IgD-negative memory B cell (primary cell): ENCODE results near the gene CFAP77. TPM values are rescaled to one million over a fixed set of nuclear protein-coding genes. Genes with fewer than 3 reads are reported as not detected.

Experiments used
- H3K27ac Mint-ChIP-seq, 3 donors: one replicate each; pipeline ENCODE4 v1.8.0; 2020 to 2022; ENCODE audit warnings: mild to moderate bottlenecking in 3 of 3, mixed read lengths in 3 of 3, moderate library complexity in 1 of 3
- H3K27me3 Mint-ChIP-seq: one replicate; pipeline ENCODE4 v1.8.0; 2021; ENCODE audit warnings: mixed read lengths
- H3K36me3 Mint-ChIP-seq: one replicate; pipeline ENCODE4 v1.8.0; 2020; ENCODE audit warnings: mild to moderate bottlenecking, mixed read lengths
- H3K4me1 Mint-ChIP-seq, 3 donors: one replicate each; pipeline ENCODE4 v1.8.0; 2020 to 2022; ENCODE audit warnings: mixed read lengths in 3 of 3, mild to moderate bottlenecking in 1 of 3
- H3K4me3 Mint-ChIP-seq, 4 donors: one replicate each; pipeline ENCODE4 v1.8.0; 2020 to 2022; ENCODE audit warnings: mild to moderate bottlenecking in 4 of 4, mixed read lengths in 4 of 4, moderate library complexity in 3 of 4
- H3K9me3 Mint-ChIP-seq, 3 donors: one replicate each; pipeline ENCODE4 v1.8.0; 2020 to 2021; ENCODE audit warnings: mixed read lengths in 3 of 3, mild to moderate bottlenecking in 1 of 3
- polyA plus RNA-seq: library from polyadenylated mRNA; unstranded; fragments of 300-500 nt; fragmentation: Illumina TruSeq; gene quantifications from one replicate; pipeline ENCODE4 v1.2.3, GENCODE V29; 2021

CFAP77 gene
- polyA plus RNA-seq, 1 donor from 2014 or later = not detected

DNA sequence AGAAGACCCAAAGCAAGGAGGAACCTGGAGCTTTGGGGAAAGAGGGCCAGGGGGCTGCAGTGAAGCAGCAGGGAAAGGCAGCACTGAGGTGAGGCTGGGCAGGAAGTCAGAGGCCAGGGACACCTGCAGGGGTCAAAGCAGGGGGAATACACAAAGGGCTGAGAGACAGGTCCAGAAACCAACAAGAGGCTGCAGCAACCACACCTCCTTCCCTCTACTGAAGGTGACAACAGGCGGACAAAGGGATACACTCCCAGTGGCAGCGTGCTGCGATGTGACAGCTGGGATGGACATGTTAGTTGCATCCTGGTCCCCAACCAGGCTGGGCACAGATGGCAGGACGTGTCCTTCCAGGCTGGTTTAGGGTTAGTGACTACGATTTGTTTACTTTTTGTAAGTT lies 12.6 kb downstream of the CFAP77 start:
- Mint-ChIP-seq H3K4me3 (no peak overlapping the region), H3K4me1 (no peaks in the 10 kb centered on the region), H3K27me3 (peaks cover 41% of the 10 kb centered on the region), H3K9me3 (peaks cover 0 to 3% (median 0%) of the 10 kb centered on the region in 3 donors), H3K27ac (no peak overlapping the region), H3K36me3 (peaks cover 1% of the 10 kb centered on the region)

DNA sequence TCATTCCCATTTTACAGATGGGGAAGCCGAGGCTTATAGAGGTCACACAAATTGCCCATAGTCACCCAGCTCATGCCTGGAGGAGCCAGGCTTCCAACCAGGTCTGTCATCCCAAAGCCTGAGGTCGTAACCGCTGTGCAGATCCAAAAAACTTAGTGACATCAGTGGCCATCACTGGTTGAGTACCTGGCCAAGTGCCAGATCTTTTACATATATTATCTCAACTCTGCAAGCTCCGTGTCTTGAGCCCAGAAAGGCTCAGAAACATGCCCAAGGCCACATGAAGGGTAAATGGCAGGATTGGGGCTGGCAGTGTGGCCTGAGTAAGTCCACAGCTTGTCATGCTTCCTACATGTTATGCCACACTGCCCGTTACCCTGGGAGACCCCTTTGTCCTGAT lies 13.5 kb downstream of the CFAP77 start:
- H3K4me3 Mint-ChIP-seq = no peak overlapping the region
- no peak overlapping the region for H3K27ac Mint-ChIP-seq
- H3K27me3 Mint-ChIP-seq = peaks cover 37% of the 10 kb centered on the region
- no peaks in the 10 kb centered on the region for H3K4me1 Mint-ChIP-seq
- peaks cover 1% of the 10 kb centered on the region for H3K36me3 Mint-ChIP-seq
- peaks cover 0 to 3% (median 0%) of the 10 kb centered on the region in 3 donors for H3K9me3 Mint-ChIP-seq

DNA sequence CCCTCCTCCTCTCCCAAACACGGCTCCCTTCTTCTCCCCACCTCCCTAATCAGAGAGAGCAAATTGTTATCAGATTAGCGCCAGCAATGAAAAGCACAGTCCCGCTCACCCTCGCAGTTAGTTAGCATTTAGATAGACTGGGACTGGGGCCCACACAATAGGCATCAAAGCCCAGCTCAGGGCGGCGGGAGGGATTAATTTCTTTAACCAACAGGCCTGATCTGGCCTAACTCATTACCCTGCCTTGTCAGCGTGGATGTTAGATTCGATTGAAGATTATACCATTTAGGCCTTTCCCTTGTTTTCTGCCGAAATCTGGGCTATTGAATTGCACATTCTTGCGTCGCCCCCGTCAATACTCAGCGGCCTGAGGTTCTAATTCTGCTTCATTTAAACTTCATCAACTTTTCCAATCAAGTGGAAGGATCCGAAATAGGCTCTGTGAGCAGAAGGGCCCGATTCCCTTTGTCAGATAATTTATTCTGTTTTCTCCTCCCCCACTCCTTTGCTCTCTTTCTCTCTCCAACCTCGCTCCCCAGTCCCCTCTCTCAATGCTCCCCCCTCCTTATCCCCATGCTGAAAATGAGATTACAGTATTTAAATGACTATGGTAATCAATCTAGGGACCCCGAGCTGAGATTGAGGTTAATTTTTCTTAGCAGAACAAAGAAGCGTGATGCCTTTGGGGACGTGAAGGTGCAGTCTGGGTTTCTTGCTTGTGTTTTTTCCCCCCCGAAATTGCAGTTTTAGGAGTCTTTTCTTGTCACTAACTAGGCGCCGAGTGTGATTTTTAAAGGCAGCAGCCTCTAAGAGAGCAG lies 15.1 kb downstream of the CFAP77 start:
- no peak overlapping the region for H3K4me3 Mint-ChIP-seq
- H3K27ac Mint-ChIP-seq = no peak overlapping the region
- no peaks in the 10 kb centered on the region for H3K4me1 Mint-ChIP-seq

DNA sequence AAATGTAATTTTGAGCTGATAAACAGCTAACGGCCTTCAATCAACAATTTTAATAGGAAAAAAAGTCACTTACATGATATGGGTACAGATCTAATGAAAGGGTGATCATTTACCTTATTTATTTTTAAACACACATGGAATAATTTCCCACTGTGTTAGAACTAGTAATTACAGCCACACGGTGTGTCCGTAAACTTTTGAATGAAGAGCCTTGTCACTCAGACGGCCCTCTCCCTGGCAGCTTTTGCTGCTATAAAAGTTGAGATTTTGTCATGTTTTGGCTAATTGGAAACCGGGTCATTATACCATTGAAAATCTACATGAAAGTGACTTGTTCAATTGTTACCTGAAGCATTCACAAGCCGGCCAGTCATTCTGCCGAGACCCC lies 15.7 kb downstream of the CFAP77 start:
- Mint-ChIP-seq H3K27ac (no peak overlapping the region), H3K4me1 (no peaks in the 10 kb centered on the region)

More for the DNA sequence above, 15.1 kb downstream of the CFAP77 start:
- no peaks in the 10 kb centered on the region for H3K36me3 Mint-ChIP-seq
- peaks cover 0 to under 1% (median 0%) of the 10 kb centered on the region in 3 donors for H3K9me3 Mint-ChIP-seq
- peaks cover 36% of the 10 kb centered on the region for H3K27me3 Mint-ChIP-seq

DNA sequence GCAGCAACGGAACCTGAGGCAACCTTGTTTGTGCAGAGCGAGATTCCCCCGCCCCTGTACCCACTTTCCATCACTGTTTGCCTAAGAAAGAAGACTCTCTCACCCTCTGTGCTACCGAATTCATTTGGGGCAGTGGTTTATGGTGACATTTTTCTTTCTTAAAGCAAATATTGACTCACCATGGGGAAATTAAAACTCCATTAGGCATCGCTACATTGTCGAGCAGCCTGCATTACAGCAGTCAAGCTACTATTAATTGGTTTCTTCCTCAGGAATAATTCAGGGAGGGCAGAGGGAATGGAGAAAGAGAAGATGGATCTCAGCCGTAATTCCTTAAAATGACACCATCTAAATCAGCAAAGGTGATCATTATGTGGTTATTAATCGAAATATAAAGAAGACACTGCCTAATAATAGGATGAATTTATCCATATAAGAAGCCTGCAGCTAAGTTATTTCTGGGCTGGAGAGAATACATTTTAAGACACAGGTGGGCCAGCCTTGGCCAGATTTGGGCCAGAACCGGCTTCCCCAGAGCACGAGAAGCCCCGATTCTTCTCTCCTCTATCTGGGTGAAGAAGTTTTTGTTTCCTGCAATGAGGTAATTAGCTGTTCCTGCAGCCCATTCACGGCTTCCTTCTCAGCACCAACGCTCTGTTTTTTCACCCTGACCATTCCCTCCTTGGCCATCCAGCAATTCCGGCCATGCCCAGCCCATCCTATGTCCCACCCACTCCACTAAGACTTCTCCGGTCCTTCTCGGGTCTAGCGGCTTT lies 16.8 kb downstream of the CFAP77 start:
- peaks cover 36% of the 10 kb centered on the region for H3K27me3 Mint-ChIP-seq
- H3K36me3 Mint-ChIP-seq = no peaks in the 10 kb centered on the region
- H3K9me3 Mint-ChIP-seq = no peaks in the 10 kb centered on the region
- no peaks in the 10 kb centered on the region for H3K4me1 Mint-ChIP-seq
- no peak overlapping the region for H3K4me3 Mint-ChIP-seq
- H3K27ac Mint-ChIP-seq = no peak overlapping the region

More for the DNA sequence above, 15.7 kb downstream of the CFAP77 start:
- no peak overlapping the region for H3K4me3 Mint-ChIP-seq
- H3K36me3 Mint-ChIP-seq = no peaks in the 10 kb centered on the region
- H3K27me3 Mint-ChIP-seq = peaks cover 36% of the 10 kb centered on the region
- H3K9me3 Mint-ChIP-seq = no peaks in the 10 kb centered on the region

DNA sequence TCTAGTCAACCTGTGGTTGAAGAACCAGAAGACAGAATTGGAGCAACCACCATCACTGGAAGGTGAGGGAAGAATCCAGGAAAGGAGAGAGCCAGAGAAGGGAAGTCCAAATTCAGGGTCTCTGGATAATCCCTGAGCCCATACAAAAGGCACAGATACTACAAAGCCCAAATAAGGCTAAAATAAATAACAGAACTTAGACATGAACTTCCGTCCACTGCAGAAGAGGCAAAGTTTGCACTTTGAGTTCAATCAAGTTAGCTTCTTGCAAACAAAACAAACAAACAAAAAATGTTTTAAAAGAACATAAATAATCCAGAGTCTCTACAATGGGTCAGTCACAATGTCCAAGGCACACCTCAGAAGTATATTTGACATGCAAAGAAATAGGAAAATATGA lies 21.0 kb downstream of the CFAP77 start:
- Mint-ChIP-seq H3K4me1 (no peaks in the 10 kb centered on the region), H3K27me3 (peaks cover 17% of the 10 kb centered on the region), H3K4me3 (no peak overlapping the region), H3K9me3 (no peaks in the 10 kb centered on the region), H3K27ac (no peak overlapping the region), H3K36me3 (no peaks in the 10 kb centered on the region)

DNA sequence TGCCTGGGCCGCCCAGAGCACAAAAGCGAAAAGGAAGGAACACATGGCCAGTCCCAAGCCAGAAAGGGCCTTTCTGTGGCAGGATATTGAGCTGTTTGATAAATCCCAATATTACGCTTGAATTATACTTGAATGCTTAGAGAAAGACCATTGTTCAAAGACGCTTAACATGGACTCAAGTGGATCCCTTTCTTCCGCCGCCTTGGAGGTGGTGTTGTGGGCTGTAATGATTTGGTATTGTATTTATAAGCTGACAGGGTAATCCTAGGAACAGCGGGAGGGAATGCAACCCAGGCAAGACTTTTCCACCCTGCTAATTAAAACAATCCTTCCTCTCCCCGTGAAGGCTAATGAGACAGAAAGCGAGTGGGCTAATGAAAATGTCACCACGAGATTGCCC lies 24.9 kb downstream of the CFAP77 start:
- peaks cover 0 to 1% (median 0%) of the 10 kb centered on the region in 3 donors for H3K9me3 Mint-ChIP-seq
- H3K27me3 Mint-ChIP-seq = peaks cover 8% of the 10 kb centered on the region
- H3K4me1 Mint-ChIP-seq = peaks cover 0 to 3% (median 0%) of the 10 kb centered on the region in 3 donors
- H3K4me3 Mint-ChIP-seq = no peak overlapping the region
- H3K36me3 Mint-ChIP-seq = no peaks in the 10 kb centered on the region
- no peak overlapping the region for H3K27ac Mint-ChIP-seq

DNA sequence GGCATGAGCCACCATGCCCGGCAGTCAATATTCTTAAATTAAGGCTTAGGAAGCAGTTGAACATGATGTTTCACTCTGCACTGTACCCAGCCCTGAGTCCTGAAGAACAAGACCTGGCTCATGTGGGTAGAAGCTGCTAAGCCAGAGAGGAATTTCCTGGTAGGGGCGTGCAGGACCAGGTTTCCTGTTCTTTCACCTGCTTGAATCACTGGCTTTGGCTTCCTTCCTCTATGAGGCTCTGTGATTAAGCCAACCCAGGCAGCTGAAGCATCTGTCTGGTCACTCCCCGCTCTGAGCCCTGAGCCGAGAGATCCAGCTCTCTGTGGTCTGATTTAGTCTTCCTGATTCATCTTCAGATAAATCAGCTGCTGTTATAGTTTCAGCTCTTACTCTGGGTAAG lies 29.1 kb downstream of the CFAP77 start:
- H3K9me3 Mint-ChIP-seq = peaks cover 0 to 6% (median 0%) of the 10 kb centered on the region in 3 donors
- H3K27me3 Mint-ChIP-seq = peaks cover 26% of the 10 kb centered on the region
- no peak overlapping the region for H3K4me3 Mint-ChIP-seq
- no peak overlapping the region for H3K27ac Mint-ChIP-seq
- H3K4me1 Mint-ChIP-seq = peaks cover 0 to 3% (median 0%) of the 10 kb centered on the region in 3 donors
- no peaks in the 10 kb centered on the region for H3K36me3 Mint-ChIP-seq

DNA sequence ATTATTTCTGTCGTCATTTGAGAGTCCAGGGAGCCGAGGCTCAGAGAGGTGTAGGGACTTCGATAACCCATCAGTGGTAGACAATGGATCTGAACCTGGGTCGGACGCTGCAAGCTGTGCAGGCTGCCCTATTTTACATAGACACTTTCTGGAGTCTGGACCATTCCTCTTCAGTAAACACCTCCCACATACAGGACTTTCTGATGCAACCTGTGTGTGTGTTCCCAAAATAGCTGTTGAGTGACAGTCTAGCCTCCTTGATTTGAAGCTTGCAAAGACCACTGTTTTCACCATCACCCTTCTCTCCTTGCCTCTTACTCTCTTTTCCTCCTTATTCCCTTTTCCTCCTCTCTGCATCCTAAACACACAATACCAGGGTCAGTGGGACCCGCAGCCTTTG lies 30.7 kb downstream of the CFAP77 start:
- peaks cover 0 to 6% (median 0%) of the 10 kb centered on the region in 3 donors for H3K9me3 Mint-ChIP-seq
- H3K27ac Mint-ChIP-seq = no peak overlapping the region
- no peak overlapping the region for H3K4me3 Mint-ChIP-seq
- no peaks in the 10 kb centered on the region for H3K36me3 Mint-ChIP-seq
- peaks cover 0 to 3% (median 0%) of the 10 kb centered on the region in 3 donors for H3K4me1 Mint-ChIP-seq
- peaks cover 23% of the 10 kb centered on the region for H3K27me3 Mint-ChIP-seq

DNA sequence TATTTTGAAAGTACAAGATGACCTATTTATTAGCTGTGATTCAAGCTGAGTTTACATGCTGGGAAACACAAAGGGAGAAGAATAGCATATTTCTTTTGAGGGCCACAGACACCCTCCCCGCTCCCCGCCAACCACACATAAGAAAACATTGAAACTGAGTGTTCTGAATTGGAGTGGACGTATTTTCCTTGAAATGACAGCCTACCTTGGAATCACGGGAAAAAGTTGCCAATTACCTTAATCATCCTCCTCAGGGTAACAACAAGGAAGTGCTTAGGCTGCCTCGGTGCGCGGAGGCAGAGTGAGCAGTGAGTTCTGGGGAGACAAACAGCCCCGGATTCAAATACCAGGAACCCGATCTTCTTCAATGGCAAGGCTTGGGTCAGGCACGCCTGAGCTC lies 31.4 kb downstream of the CFAP77 start:
- H3K27ac Mint-ChIP-seq = no peak overlapping the region
- peaks cover 25% of the 10 kb centered on the region for H3K27me3 Mint-ChIP-seq
- H3K4me1 Mint-ChIP-seq = peaks cover 0 to 3% (median 0%) of the 10 kb centered on the region in 3 donors
- peaks cover 0 to 6% (median 0%) of the 10 kb centered on the region in 3 donors for H3K9me3 Mint-ChIP-seq
- no peaks in the 10 kb centered on the region for H3K36me3 Mint-ChIP-seq
- H3K4me3 Mint-ChIP-seq = no peak overlapping the region

DNA sequence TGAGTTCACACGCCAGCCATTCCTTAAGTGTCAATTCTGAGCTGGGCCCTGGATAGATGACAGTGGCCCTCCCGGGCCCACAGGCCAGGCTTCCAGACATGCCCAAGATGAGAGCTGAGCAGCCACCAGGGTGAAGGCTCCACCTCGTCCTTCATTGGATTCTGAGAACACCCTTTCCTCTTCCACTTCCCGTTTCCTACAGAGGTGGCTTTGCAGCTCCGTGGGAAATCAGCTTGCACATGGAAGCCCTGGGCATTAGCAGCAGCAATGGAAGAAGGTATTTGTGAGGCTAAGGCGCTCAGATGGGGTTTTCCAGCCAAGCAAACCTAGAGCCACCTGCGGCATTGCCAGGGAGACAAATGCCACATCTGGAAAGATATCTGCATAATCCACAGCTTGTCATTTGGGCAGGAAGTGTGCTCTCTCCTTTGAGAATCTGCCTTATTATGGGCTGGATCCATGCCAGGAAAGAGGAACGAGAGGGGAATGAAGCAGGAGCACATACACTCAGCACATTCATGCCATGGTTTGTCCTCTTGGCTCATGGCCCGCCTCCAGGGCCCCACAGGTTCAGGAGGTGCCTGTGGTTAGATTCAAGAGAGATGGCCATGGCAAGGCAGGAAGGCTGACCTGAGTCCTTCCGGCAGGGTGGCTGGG lies 34.1 kb downstream of the CFAP77 start:
- no peak overlapping the region for H3K27ac Mint-ChIP-seq
- no peaks in the 10 kb centered on the region for H3K36me3 Mint-ChIP-seq
- no peak overlapping the region for H3K4me3 Mint-ChIP-seq
- peaks cover 31% of the 10 kb centered on the region for H3K27me3 Mint-ChIP-seq
- no peaks in the 10 kb centered on the region for H3K4me1 Mint-ChIP-seq
- H3K9me3 Mint-ChIP-seq = peaks cover 0 to 5% (median 0%) of the 10 kb centered on the region in 3 donors

DNA sequence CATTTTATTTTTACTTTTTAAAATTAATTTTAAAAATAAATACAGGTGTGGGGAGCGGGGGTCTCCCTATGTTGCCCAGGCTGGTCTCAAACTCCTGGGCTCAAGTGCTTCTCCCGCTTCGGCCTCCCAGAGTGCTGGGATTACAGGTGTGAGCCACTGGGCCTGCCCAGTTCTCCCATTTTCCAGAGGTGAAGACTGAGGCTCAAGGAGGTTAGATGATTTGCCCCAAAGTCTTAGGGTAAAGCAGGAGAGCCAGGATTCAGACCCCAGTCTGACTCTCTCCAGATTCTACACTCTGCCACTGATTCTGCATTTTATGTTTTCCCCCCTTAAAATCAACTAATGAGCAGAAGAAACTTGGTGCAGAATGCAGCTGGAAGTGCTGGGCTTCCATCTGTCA lies 36.9 kb downstream of the CFAP77 start:
- Mint-ChIP-seq H3K4me1 (no peaks in the 10 kb centered on the region), H3K27ac (no peak overlapping the region), H3K4me3 (no peak overlapping the region), H3K36me3 (peaks cover 1% of the 10 kb centered on the region), H3K27me3 (peaks cover 27% of the 10 kb centered on the region), H3K9me3 (peaks cover 0 to 2% (median 2%) of the 10 kb centered on the region in 3 donors)

DNA sequence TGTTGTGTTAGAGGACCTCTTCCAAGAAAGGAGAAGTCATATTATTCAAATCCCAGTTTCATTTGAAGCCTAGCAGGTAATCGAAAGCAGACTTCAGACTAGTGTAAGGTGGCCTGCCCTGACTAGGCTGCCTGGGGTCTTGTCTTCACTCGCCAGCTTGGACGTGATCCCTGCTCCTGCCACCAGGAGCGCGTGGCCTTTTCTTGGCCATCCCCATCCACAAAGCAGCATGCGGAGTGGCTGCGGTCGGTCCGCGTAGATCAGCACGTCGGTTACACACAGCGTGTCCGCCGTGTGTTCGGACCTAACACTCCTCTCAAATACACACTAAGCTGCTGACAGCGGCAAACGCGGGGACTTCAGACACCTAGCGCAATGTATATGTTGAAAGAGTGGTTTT lies 37.3 kb downstream of the CFAP77 start:
- Mint-ChIP-seq H3K27ac (no peak overlapping the region), H3K4me1 (no peaks in the 10 kb centered on the region)

DNA sequence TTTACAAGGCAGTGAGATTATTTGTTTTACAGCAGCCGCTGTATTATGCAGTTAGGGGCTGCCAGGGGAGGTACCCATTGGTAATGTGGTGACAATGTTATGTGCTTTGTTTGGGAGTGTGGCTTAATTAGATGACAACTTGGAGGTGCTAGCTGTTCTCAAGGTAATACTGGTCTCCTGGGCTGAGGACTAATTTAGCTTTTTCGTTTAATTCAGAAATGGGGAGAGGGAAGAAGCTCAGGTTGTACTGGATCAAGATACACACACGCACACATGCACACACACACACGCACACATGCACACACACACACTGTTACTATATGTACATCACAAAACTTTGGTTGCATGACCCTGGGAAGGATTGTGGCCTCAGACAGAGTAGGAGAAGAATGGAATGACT lies 37.9 kb downstream of the CFAP77 start:
- Mint-ChIP-seq H3K27me3 (peaks cover 21% of the 10 kb centered on the region), H3K36me3 (peaks cover 1% of the 10 kb centered on the region), H3K27ac (no peak overlapping the region), H3K4me1 (no peaks in the 10 kb centered on the region), H3K9me3 (peaks cover 0 to 2% (median 0%) of the 10 kb centered on the region in 3 donors), H3K4me3 (no peak overlapping the region)

More for the DNA sequence above, 37.3 kb downstream of the CFAP77 start:
- Mint-ChIP-seq H3K9me3 (peaks cover 0 to 2% (median 2%) of the 10 kb centered on the region in 3 donors), H3K27me3 (peaks cover 26% of the 10 kb centered on the region), H3K36me3 (peaks cover 1% of the 10 kb centered on the region), H3K4me3 (no peak overlapping the region)

DNA sequence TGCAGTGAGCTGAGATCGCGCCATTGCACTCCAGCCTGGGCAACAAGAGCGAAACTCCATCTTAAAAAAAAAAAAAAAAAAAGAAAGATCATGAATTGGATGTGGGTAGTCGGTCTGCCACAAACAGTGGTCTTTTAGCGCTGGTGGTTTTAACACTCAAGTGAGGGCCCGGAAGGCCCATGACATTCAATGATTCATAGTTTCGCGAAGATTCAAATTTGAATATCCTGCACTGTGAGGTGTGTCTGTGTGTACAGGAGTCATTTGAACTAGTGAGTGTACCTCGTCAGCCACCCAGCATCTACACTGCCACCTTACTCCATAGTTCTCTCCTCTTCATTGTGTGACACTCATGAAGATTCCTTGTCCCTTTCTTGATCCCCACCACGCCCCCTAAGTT lies 41.3 kb downstream of the CFAP77 start:
- no peaks in the 10 kb centered on the region for H3K4me1 Mint-ChIP-seq
- H3K9me3 Mint-ChIP-seq = peaks cover 0 to 2% (median 0%) of the 10 kb centered on the region in 3 donors
- H3K4me3 Mint-ChIP-seq = no peak overlapping the region
- peaks cover 1% of the 10 kb centered on the region for H3K36me3 Mint-ChIP-seq
- H3K27ac Mint-ChIP-seq = no peak overlapping the region
- peaks cover 19% of the 10 kb centered on the region for H3K27me3 Mint-ChIP-seq
